Activated CD4-positive, alpha-beta memory T cell treated with anti-CD3 and anti-CD28 coated beads for 36 hours (primary cell): Measurements from ENCODE around the gene TBL3. TPM values are rescaled to one million over a fixed set of nuclear protein-coding genes. Genes with fewer than 3 reads are reported as not detected.
"Not testable (repeated sequence)": the region's sequence is repeated elsewhere in the genome, so short reads cannot be mapped to it uniquely, and the experiment has no call there.

Source experiments
- CTCF ChIA-PET: fragments of 350-600 bp; sonication (Branson Sonifier 250); formaldehyde crosslinking; loops from one replicate; lab custom pipeline; 2021; ENCODE audit warnings: antibody characterized with exemption, inconsistent platforms; lab: Charles Lee
- POLR2A ChIA-PET: fragments of 350-600 bp; sonication (Branson Sonifier 250); formaldehyde crosslinking; loops from one replicate; lab custom pipeline; 2021; ENCODE audit warnings: antibody characterized with exemption; lab: Charles Lee
- DNase-seq: peaks from one replicate; pipeline ENCODE4 v3.0.0-alpha.2; 2020
- H3K27ac Mint-ChIP-seq: one replicate; pipeline ENCODE4 v1.8.0; 2021; ENCODE audit warnings: mixed read lengths
- H3K27me3 Mint-ChIP-seq: one replicate; pipeline ENCODE4 v1.8.0; 2021; ENCODE audit warnings: mixed read lengths
- H3K36me3 Mint-ChIP-seq: one replicate; pipeline ENCODE4 v1.8.0; 2021; ENCODE audit warnings: mixed read lengths
- H3K4me1 Mint-ChIP-seq: one replicate; pipeline ENCODE4 v1.8.0; 2021; ENCODE audit warnings: low read depth, mixed read lengths
- H3K4me3 Mint-ChIP-seq: one replicate; pipeline ENCODE4 v1.8.0; 2021; ENCODE audit warnings: mild to moderate bottlenecking, mixed read lengths
- H3K9me3 Mint-ChIP-seq: one replicate; pipeline ENCODE4 v1.8.0; 2021; ENCODE audit warnings: mixed read lengths
- intact Hi-C: fragments of 100-400 bp; cut with micrococcal nuclease; formaldehyde crosslinking; loops from one replicate; pipeline ENCODE4 v1.15.1; 2023
- total RNA-seq, 2 experiments: library from RNA; stranded (reverse); gene quantifications; one replicate each; pipeline ENCODE4 v1.2.3, GENCODE V29; 2021

TBL3 gene
- total RNA-seq, 2 experiments from 2014 or later = 45.7 to 47.3 TPM

- intact Hi-C loops = loop anchor here (1.0 to 5.0 kb wide), 4 partner anchors 16 to 347 kb away; partner anchors contain the start of genes CRAMP1, IFT140 and MSRB1
- peak within 1 kb of the TSS; percentile 96 for H3K4me3 Mint-ChIP-seq
- peaks cover 38% of the 10 kb centered on the region for H3K36me3 Mint-ChIP-seq
- peak within 1 kb of the TSS; percentile 86 for H3K27ac Mint-ChIP-seq
- H3K9me3 Mint-ChIP-seq = no peaks in the 10 kb centered on the region
- H3K4me1 Mint-ChIP-seq = peaks cover 40% of the 10 kb centered on the region
- peaks cover 1% of the 10 kb centered on the region for H3K27me3 Mint-ChIP-seq
- ChIA-PET POLR2A (interaction anchor here (1.3 to 3.2 kb wide), 3 partner anchors 12 to 196 kb away, joined by 4 to 15 read pairs (median 10); partner anchors contain the start of genes TBL3 and TRAF7), CTCF (interaction anchor here (1.4 kb wide), 1 partner anchor 16 kb away, joined by 6 read pairs; the partner anchor contains the start of gene MSRB1)
- DNase-seq = peak; percentile 95
Observed at GRCh38 chr16:1959269-1960039, 12.4 kb upstream of the TBL3 start, which contains the start of gene NDUFB10. TSS of gene NDUFB10 (plus strand) at chr16:1959538. CDS start at chr16:1959625, 87 bp downstream.

GRCh38 chr16:1960665-1961630 is 10.9 kb upstream of the TBL3 start:
- H3K4me3 Mint-ChIP-seq = peak overlapping the region; percentile 96
- no peaks in the 10 kb centered on the region for H3K9me3 Mint-ChIP-seq
- H3K4me1 Mint-ChIP-seq = peaks cover 45% of the 10 kb centered on the region
- H3K27ac Mint-ChIP-seq = peak overlapping the region; percentile 86
- ChIA-PET CTCF (no interaction called here), POLR2A (interaction anchor here (0.8 to 3.2 kb wide), 9 partner anchors 10 to 194 kb away, joined by 3 to 15 read pairs (median 7); partner anchors contain the start of genes GFER, MSRB1, NOXO1 and TBL3)
- peaks cover 47% of the 10 kb centered on the region for H3K36me3 Mint-ChIP-seq
- H3K27me3 Mint-ChIP-seq = peaks cover 1% of the 10 kb centered on the region
- intact Hi-C loops = loop anchor here (5.0 kb wide), 2 partner anchors 51 to 349 kb away; partner anchors contain the start of genes CRAMP1 and IFT140
- peak; percentile 69 for DNase-seq

- H3K4me3 Mint-ChIP-seq = peak overlapping the region; percentile 92
- POLR2A ChIA-PET = interaction anchor here (0.9 to 3.2 kb wide), 5 partner anchors 10 to 193 kb away, joined by 3 to 15 read pairs (median 8); partner anchors contain the start of genes GFER, MSRB1, NOXO1 and TBL3
- H3K27me3 Mint-ChIP-seq = peaks cover 1% of the 10 kb centered on the region
- intact Hi-C loops = loop anchor here (2.0 to 5.0 kb wide), 3 partner anchors 51 to 467 kb away; partner anchors contain the start of genes CCNF, CRAMP1 and IFT140
- H3K9me3 Mint-ChIP-seq = no peaks in the 10 kb centered on the region
- peaks cover 46% of the 10 kb centered on the region for H3K4me1 Mint-ChIP-seq
- CTCF ChIA-PET = no interaction called here
- peak overlapping the region; percentile 86 for H3K27ac Mint-ChIP-seq
- peak; percentile 54 for DNase-seq
- peaks cover 47% of the 10 kb centered on the region for H3K36me3 Mint-ChIP-seq
Observed at GRCh38 chr16:1961651-1962067, 10.2 kb upstream of the TBL3 start.

- POLR2A ChIA-PET = interaction anchor here (0.9 to 3.3 kb wide), 6 partner anchors 9 to 193 kb away, joined by 3 to 22 read pairs (median 10); partner anchors contain the start of genes GFER, MSRB1, TBL3 and TRAF7
- CTCF ChIA-PET, DNase-seq, H3K9me3 Mint-ChIP-seq, H3K27me3 Mint-ChIP-seq: not testable (repeated sequence)
- H3K36me3 Mint-ChIP-seq = peaks cover 47% of the 10 kb centered on the region
- intact Hi-C loops = loop anchor here (2.0 to 5.0 kb wide), 3 partner anchors 50 to 466 kb away; partner anchors contain the start of genes CCNF, CRAMP1 and IFT140
- peak overlapping the region; percentile 92 for H3K4me3 Mint-ChIP-seq
- peaks cover 46% of the 10 kb centered on the region for H3K4me1 Mint-ChIP-seq
- H3K27ac Mint-ChIP-seq = peak overlapping the region; percentile 86
Observed at GRCh38 chr16:1962161-1963153, 9.4 kb upstream of the TBL3 start.

GRCh38 chr16:1963806-1964505 is 7.9 kb upstream of the TBL3 start:
- Mint-ChIP-seq H3K4me3 (peak overlapping the region; percentile 92), H3K36me3 (peaks cover 47% of the 10 kb centered on the region), H3K4me1 (peaks cover 44% of the 10 kb centered on the region), H3K27ac (peak overlapping the region; percentile 86), H3K9me3 (no peaks in the 10 kb centered on the region), H3K27me3 (no peaks in the 10 kb centered on the region)
- peak; percentile 54 for DNase-seq
- ChIA-PET POLR2A (interaction anchor here (0.7 to 3.3 kb wide), 20 partner anchors 8 to 258 kb away, joined by 3 to 25 read pairs (median 5); partner anchors contain the start of genes EME2, GFER, MAPK8IP3 and MRPS34), CTCF (interaction anchor here (0.6 to 1.0 kb wide), 4 partner anchors 20 to 557 kb away, joined by 3 read pairs; partner anchors contain the start of genes GFER and MSRB1)
- intact Hi-C loops = loop anchor here (1.0 to 5.0 kb wide), 5 partner anchors 21 to 465 kb away; partner anchors contain the start of genes CCNF, CRAMP1, IFT140 and MSRB1

- Mint-ChIP-seq H3K9me3 (no peaks in the 10 kb centered on the region), H3K4me1 (peaks cover 41% of the 10 kb centered on the region), H3K27ac (peak within 1 kb of the TSS; percentile 96), H3K4me3 (peak within 1 kb of the TSS; percentile 92), H3K36me3 (peaks cover 47% of the 10 kb centered on the region), H3K27me3 (no peaks in the 10 kb centered on the region)
- ChIA-PET POLR2A (interaction anchor here (0.6 to 3.3 kb wide), 27 partner anchors 9 to 555 kb away, joined by 3 to 25 read pairs (median 4); partner anchors contain the start of genes AMDHD2, EME2, FAHD1 and GFER), CTCF (interaction anchor here (0.6 to 1.0 kb wide), 6 partner anchors 19 to 557 kb away, joined by 3 to 4 read pairs (median 3); partner anchors contain the start of genes GFER, MSRB1, NUBP2 and SPSB3)
- intact Hi-C loops = loop anchor here (1.0 to 5.0 kb wide), 4 partner anchors 21 to 352 kb away; partner anchors contain the start of genes CRAMP1, IFT140 and MSRB1
- DNase-seq = peak; percentile 99
Observed at GRCh38 chr16:1964506-1965395, 7.1 kb upstream of the TBL3 start, which contains the start of gene RPS2. TSS of gene RPS2 (minus strand) at chr16:1964826. CDS start at chr16:1964625, 201 bp downstream.

GRCh38 chr16:1965396-1966001 is 6.4 kb upstream of the TBL3 start:
- Mint-ChIP-seq H3K36me3 (peaks cover 46% of the 10 kb centered on the region), H3K27me3 (no peaks in the 10 kb centered on the region), H3K9me3 (no peaks in the 10 kb centered on the region), H3K4me1 (peaks cover 37% of the 10 kb centered on the region), H3K4me3 (peak overlapping the region; percentile 92), H3K27ac (peak overlapping the region; percentile 96)
- ChIA-PET POLR2A (interaction anchor here (0.6 to 3.3 kb wide), 21 partner anchors 8 to 555 kb away, joined by 3 to 25 read pairs (median 5); partner anchors contain the start of genes AMDHD2, EME2, GFER and MAPK8IP3), CTCF (interaction anchor here (0.9 to 1.4 kb wide), 2 partner anchors 38 to 183 kb away, joined by 4 to 6 read pairs; partner anchors contain the start of genes NUBP2 and SPSB3)
- DNase-seq = peak; percentile 35
- intact Hi-C loops = loop anchor here (2.0 kb wide), 1 partner anchor 27 kb away; no protein-coding TSS in a partner anchor

GRCh38 chr16:1966460-1966859 is 5.4 kb upstream of the TBL3 start, which contains the start of gene RNF151:
TSS of gene RNF151 (plus strand) at chr16:1966856. CDS start at chr16:1966882, 26 bp downstream.
- intact Hi-C loops = no loop called here
- Mint-ChIP-seq H3K9me3 (no peaks in the 10 kb centered on the region), H3K4me3 (peak within 1 kb of the TSS; percentile 92), H3K4me1 (peaks cover 35% of the 10 kb centered on the region), H3K36me3 (peaks cover 38% of the 10 kb centered on the region), H3K27ac (peak within 1 kb of the TSS; percentile 96), H3K27me3 (no peaks in the 10 kb centered on the region)
- ChIA-PET POLR2A (interaction anchor here (1.1 to 2.3 kb wide), 3 partner anchors 25 to 189 kb away, joined by 3 to 25 read pairs (median 4); partner anchors contain the start of genes NUBP2, SPSB3 and TRAF7), CTCF (interaction anchor here (0.6 to 1.4 kb wide), 2 partner anchors 37 to 81 kb away, joined by 3 to 6 read pairs; no protein-coding TSS in a partner anchor)
- no peak for DNase-seq
